NB4 (cell line): ENCODE measurements around the gene SPATA13.

Experiments
- DNase-seq: peaks from one replicate; pipeline ENCODE4 v3.0.0; 2010; ENCODE audit warnings: low read depth
- H3K4me3 ChIP-seq: one replicate; pipeline ENCODE4 v1.5.1; 2011; ENCODE audit warnings: mild to moderate bottlenecking, low read depth, low read length, moderate library complexity
- MAX ChIP-seq: IDR thresholded peaks from 2 replicates; pipeline ENCODE4 v1.6.1; 2011; ENCODE audit warnings: low read depth, low read length
- MYC ChIP-seq: IDR thresholded peaks from 2 replicates; pipeline ENCODE4 v1.6.1; 2011; ENCODE audit warnings: low read depth, low read length
- POLR2A ChIP-seq: IDR thresholded peaks from 2 replicates; pipeline ENCODE4 v1.6.1; 2011; ENCODE audit warnings: mild to moderate bottlenecking; ENCODE audit not compliant: insufficient read length; ENCODE audit errors: extremely low read depth
- TF ChIP-seq, protein P1 (sequence below): IDR thresholded peaks from one replicate; pipeline ENCODE4 v1.5.1; 2012; ENCODE audit warnings: low read depth, low read length

SPATA13 gene

GRCh38 chr13:24288870-24289269 lies 128.3 kb downstream of the SPATA13 start:
- no peak for TF ChIP-seq MAX
- TF ChIP-seq, protein P1, sequence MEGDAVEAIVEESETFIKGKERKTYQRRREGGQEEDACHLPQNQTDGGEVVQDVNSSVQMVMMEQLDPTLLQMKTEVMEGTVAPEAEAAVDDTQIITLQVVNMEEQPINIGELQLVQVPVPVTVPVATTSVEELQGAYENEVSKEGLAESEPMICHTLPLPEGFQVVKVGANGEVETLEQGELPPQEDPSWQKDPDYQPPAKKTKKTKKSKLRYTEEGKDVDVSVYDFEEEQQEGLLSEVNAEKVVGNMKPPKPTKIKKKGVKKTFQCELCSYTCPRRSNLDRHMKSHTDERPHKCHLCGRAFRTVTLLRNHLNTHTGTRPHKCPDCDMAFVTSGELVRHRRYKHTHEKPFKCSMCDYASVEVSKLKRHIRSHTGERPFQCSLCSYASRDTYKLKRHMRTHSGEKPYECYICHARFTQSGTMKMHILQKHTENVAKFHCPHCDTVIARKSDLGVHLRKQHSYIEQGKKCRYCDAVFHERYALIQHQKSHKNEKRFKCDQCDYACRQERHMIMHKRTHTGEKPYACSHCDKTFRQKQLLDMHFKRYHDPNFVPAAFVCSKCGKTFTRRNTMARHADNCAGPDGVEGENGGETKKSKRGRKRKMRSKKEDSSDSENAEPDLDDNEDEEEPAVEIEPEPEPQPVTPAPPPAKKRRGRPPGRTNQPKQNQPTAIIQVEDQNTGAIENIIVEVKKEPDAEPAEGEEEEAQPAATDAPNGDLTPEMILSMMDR, result no peak
- TF ChIP-seq POLR2A, result no peak
- no peak for TF ChIP-seq MYC
- no peak for DNase-seq
- H3K4me3 ChIP-seq, result no peak overlapping the region

DNA sequence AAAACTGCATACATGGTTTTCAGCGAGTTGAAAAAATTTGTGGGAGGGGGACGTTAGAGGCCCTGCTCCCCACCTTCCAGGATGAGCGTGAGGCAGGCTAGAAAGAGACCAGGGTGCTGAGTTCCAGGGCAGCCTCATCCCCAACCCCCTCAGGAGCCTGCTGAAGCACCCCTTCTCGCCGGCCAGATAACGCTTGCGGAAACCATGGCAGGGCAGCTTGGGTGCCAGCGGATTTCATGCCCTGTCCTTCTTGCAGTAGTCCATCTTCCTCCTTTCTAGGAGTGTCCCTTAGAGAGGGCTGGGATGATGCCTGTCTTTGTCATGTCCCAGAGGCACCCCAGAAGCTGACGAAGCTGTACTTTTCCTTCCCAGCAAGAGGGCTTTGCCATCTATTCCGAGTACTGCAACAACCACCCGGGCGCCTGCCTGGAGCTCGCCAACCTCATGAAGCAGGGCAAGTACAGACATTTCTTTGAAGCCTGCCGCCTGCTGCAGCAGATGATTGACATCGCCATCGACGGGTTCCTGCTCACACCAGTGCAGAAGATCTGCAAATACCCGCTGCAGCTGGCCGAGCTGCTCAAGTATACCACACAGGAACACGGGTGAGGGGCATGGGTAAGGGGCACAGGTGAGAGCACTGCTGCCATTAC lies 129.9 kb downstream of the SPATA13 start:
- no peak overlapping the region for H3K4me3 ChIP-seq
- no peak for DNase-seq
- TF ChIP-seq MYC (no peak), MAX (no peak), POLR2A (no peak)
- TF ChIP-seq, protein P1, result no peak

- H3K4me3 ChIP-seq, result no peak overlapping the region
- no peak for TF ChIP-seq MYC
- TF ChIP-seq POLR2A, result no peak
- no peak for TF ChIP-seq MAX
- TF ChIP-seq, protein P1, result no peak
- no peak for DNase-seq
Measured at GRCh38 chr13:24292481-24292880, 132.0 kb downstream of the SPATA13 start.

DNA sequence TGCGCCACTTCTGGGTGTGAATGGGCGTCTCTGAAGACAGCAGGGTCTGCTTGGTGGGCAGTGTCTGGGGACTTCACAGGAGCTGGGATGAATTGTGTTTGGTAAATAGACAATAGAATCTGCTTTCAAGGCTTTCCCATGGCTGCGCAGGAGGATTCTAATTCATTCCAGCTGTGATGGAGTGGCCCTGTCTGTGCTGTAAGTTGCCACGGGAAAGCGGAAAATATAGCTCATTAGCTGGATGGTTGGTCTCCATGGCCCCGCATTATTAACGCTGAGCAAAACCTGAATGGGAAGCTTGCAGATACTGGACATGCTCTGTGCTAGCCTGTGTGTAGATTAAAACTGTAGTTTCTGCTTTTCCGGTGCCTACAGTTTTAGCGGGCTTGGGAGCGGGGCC lies 133.2 kb downstream of the SPATA13 start:
- H3K4me3 ChIP-seq, result no peak overlapping the region
- TF ChIP-seq MAX (no peak), MYC (no peak), POLR2A (no peak)
- TF ChIP-seq, protein P1, result no peak
- no peak for DNase-seq

DNA sequence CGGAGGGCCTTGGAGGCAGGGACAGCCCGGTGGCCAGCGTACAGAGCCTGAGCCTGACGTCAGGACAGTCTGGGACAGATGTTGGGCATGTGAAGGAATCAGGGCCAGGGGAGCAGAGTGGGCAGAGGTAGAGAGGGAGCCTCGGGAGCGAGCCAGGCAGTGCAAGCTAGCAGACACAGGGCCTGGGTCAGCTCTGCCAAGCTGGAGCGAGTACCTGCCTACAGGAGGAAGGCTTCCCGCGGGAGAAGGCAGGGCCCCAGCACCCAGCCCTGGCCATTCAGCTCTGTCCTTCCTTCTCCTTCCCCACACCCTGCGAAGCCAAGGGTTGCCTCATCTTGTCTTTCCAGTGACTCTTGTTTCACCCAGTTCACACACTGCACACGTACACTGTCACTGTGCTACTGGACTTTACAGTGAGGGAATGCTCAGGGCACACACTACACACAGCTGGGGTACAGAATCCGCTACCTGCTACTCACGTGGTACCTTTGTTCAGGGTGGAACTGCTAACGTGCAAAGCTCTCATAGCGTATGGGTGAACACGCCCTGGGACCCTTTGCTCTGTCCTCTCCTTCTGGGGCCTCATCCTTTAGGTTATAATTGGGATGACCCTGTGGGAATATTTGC lies 139.1 kb downstream of the SPATA13 start:
- DNase-seq, result no peak
- H3K4me3 ChIP-seq, result no peak overlapping the region
- TF ChIP-seq POLR2A, result no peak
- TF ChIP-seq MAX, result no peak
- TF ChIP-seq, protein P1, result no peak
- TF ChIP-seq MYC, result no peak
